HG02610 (cell line): Measurements from ENCODE around the gene SGTB.

Experiments
- ATAC-seq: cut with Tn5 transposase; IDR thresholded peaks from one replicate; pipeline ENCODE4 v1.9.1; 2021; ENCODE audit warnings: mild to moderate bottlenecking, moderate library complexity; ENCODE audit not compliant: unreplicated experiment

The SGTB gene

DNA sequence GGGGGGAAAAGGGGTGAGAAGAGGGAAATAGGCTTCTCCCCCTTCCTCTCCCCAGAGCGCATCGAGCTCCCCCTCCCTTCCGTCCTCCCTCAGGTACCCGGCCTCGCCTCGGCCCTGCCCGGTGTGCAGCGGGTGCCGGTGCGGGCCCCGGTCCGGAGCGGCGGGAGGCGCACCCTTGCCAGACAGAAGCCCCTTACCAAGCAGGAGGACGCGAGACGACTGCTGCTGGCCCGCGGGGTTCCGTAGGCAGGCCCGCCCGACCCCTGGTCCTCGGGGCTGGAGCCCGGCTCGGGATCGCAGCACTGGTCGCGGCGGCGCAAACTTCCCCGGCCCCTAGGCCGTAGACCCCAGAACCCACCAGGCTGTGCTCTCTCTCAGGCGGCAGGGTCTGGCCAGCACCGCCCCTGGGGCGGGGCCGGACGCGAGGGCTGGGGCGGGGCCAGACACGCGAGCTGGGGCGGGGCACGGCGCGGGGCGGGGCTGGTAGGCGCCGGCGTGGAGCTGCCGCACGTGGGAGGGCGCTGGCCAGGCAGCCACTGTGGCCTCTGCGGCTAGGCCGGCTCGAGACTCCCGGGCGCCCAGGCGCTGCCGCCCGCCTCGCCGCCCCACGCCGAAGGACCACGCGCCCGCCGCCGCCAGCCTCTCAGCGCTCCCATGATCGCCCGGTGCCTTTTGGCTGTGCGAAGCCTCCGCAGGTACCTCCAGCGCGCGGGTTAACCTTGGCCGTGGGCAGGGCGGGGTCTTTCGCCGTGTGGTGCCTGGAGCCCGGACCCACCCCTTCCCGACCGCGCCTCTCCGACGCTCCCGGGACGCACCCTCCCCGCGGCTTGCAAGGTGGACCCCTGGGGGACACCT lies at the start of gene SGTB, which contains the start of gene NLN:
Gene SGTB (minus strand): TSS at position 390 of the 855 bp plus-strand sequence. CDS start 1,302 bp downstream, outside the sequence.
Gene NLN (plus strand): TSS at position 486 of the 855 bp plus-strand sequence. CDS start 169 bp downstream, at position 655.
- ATAC-seq: peak; percentile 91

GRCh38 chr5:65771266-65771665 lies 49.4 kb upstream of the SGTB start:
- ATAC-seq: no peak

DNA sequence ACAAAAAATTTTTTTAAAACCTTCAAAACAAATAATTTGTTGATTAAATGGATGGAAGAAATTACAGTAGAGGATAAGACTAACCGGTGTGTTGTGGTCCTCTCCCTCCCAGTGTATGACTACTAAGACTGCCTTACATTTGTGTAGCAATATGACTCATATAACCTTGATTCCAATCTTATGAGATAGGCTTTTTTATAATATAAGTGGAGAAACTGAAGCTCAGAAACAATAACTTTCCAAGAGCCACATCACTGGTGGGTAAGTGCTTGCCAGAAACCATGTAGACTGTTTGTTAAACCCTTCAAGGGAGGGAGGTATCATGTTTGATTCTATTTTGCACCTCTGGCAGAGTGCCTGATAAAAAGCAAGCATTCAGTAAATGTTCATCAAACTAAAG lies 47.6 kb upstream of the SGTB start:
- no peak for ATAC-seq

GRCh38 chr5:65768723-65769346 lies 46.9 kb upstream of the SGTB start:
- ATAC-seq: no peak

DNA sequence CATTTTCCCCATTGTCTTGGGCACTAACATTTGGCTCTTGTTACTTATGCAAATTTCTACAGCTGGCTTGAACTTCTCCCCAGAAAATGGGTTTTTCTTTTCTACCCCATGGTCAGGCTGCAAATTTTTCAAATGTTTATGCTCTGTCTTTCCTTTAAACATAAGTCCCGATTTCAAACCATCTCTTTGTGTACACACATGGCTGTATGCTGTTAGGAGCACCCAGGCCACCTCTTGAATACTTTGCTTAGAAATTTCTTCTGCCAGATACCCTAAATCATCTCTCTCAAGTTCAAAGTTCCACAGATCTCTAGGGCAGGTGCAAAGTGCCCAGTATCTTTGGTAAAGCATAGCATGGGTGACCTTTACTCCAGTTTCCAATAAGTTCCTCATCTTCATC lies 45.7 kb upstream of the SGTB start:
- no peak for ATAC-seq

DNA sequence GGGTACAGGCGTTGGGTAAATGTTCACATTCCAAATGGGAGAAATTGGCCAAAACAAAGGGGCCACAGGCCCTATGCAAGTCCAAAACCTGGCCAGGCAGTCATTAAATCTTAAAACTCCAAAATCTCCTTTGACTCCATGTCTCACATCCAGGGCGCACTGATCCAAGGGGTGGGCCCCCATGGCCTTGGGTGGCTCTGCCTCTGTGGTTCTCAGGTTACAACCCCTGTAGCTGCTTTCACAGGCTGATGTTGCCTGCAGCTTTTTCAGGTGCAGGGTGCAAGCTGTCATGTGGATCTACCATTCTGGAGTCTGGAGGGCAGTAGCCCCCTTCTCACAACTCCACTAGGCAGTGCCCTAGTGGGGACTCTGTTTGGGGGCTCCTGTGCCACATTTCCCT lies 44.9 kb upstream of the SGTB start:
- no peak for ATAC-seq

DNA sequence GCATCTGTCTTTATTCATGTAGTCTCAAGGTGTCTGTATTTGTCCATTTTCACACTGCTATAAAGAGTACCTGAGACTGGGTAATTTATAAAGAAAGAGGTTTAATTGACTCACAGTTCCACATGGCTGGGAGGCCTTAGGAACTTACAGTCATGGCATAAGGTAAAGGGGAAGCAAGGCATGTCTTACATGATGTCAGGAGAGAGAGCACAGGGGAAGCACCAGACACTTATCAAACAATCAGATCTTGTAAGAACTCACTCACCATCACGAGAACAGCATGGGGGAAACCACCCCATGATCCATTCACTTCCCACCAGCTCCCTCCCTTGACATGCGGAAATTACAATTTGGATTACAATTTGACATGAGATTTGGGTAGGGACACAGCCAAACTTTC lies 44.3 kb upstream of the SGTB start:
- no peak for ATAC-seq

GRCh38 chr5:65765582-65765981 lies 43.7 kb upstream of the SGTB start:
- no peak for ATAC-seq

GRCh38 chr5:65762234-65762633 lies 40.3 kb upstream of the SGTB start:
- ATAC-seq: no peak

DNA sequence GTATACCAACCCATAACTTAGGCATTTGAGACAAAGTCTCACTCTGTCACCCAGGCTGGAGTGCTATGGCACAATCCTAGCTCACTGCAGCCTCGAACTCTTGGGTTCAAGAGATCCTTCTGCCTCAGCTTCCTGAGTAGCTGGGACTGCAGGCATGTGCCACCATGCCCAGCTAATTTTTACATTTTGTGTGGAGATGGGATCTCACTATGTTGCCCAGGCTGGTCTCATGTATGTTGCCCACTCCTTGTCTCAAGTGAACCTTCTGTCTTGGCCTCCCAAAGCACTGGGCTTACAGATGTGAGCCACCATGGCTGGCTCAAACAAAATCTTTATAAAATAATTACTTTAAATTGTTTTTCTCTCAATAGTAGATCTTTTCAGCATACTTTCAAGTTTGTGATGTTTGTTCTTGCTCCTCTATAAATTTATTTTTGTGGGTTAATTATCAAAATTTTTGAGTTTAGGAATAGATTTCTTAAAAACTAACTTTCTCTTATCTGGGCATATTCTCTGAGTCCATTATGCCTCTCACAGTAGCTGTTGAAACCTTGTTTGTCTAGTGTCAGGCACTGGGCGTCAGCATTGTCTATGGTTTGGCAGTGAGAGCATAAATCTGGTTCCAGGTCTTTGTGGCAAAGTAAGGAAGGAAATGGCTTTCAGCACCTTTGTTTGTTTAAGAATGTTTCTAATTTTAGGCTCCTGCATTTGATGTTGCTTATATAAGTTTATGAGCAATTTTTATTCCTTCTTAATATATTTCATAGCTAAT lies 38.8 kb upstream of the SGTB start:
- no peak for ATAC-seq

DNA sequence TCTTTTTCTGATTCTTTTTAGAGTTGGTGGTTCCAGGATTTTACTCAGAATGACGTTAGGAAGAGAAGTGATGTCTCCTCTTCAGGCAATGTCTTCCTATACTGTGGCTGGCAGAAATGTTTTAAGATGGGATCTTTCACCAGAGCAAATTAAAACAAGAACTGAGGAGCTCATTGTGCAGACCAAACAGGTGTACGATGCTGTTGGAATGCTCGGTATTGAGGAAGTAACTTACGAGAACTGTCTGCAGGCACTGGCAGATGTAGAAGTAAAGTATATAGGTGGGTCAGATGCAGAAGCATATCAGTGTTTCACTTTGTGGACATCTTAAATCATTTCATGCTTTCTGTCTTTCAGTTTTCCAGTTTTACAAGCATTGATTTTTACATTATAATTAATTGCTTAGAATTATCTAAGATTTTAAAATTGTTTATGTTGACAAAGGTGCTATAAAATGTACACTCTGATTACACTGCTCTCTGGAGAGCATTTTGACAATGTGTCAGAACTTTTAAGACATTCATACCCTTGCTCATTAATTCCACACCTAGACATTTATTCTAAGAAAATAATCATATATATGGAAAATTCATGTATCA lies 36.7 kb upstream of the SGTB start:
- no peak for ATAC-seq

DNA sequence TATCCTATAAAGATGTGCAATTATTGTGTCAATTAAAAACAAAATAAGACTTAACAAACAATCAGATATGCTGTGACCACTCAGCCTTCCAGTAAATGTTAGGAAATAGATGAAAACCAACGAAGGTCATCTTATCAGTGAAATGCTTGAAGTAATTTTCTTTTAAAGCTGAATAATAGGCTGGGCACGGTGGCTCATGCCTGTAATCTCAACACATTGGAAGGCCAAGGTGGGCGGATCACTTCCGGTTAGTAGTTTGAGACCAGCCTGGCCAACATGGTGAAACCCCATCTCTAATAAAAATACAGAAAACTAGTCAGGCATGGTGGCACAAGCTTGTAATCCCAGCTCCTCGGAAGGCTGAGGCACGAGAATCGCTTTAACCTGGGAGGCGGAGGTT lies 31.3 kb upstream of the SGTB start:
- no peak for ATAC-seq

- ATAC-seq: no peak
These were observed 29.0 kb upstream of the SGTB start for GRCh38 chr5:65750938-65751337.

- ATAC-seq: no peak
These were observed 28.0 kb upstream of the SGTB start for GRCh38 chr5:65749956-65750355.

DNA sequence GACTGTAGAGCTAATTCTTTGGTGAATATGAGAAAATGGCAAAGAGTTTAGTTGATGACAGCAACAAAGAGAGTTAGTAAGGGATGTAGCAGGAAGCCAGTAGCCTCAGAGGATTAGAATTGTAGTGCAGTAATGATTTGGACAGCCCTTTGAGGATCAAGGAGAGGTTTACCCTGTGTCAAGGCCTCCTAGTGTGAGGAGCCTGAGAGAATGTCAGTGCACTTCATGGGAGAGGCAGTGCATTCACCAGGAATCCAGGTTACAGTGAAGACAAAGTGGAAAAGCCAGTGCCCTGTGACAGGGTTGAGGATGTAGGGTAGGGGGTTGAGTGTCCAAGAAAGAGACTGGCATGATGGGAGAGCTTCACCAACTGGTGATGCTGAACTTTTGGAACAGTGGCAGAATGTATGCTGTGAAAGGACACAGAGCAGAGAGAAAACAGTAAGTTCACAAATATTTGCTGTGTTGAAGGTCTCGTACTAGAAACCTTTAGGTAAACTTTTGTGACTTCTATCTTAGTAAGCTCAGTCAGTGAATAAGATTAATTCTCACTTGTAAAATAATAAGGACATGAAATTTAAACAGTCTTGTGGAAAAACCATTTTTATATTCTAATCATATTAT lies 27.4 kb upstream of the SGTB start:
- no peak for ATAC-seq

- ATAC-seq: peak; percentile 88
These were observed 20.8 kb upstream of the SGTB start for GRCh38 chr5:65742565-65743231.

DNA sequence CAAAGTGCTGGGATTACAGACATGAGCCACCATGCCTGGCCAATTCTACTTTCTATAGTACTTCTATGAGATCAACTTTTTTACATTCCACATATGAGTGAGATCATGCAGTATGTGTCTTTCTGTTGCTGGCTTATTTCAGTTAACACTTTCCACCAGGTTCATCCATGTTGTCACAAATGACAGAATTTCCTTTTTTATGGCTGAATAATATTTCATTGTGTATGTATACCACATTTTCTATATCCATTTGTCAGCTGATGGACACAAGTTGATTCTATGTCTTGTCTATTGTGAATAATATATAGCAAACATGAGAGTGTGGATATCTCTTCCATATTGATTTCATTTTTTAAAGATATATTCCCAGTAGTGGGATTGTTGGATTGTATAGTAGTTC lies 17.3 kb upstream of the SGTB start:
- ATAC-seq: no peak

DNA sequence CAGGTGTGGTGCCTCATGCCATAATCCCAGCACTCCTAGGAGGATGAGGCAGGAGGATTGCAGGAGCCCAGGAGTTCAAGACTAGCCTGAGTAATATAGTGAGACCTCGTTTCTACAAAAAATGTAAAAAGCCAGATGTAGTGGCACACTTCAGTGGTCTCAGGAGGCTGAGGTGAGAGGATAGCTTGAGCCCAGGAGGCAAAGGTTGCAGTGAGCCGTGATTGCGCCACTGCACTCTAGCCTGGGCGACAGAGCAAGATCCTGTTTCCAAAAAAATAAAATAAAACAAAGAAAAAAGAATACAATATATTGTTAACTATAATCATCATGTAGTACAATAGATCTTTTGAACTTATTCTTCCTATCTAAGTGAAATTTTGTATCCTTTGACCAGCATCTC lies 16.4 kb upstream of the SGTB start:
- no peak for ATAC-seq

- ATAC-seq: no peak
These were observed 15.9 kb upstream of the SGTB start for GRCh38 chr5:65737842-65738241.

DNA sequence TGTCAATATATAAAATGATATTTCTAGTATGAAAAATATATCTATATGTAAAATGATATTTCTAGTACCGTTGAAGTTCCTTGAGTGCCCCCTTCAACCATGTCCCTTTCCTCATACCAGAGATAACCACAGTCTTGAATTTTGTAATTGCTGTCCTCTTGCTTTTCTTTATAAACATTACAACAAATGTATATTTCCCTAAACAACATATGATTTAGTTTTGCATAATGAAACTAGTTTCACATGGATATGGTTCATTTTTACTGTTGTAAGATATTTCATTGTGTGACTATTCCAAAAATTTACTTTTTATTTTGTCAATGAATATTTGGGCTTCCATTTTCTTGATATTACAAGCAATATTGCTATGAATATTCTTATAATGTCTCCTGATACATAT lies 14.1 kb upstream of the SGTB start:
- ATAC-seq: no peak
